A549 (cell line): ENCODE results near the gene FGFR4.

Experiments
- BHLHE40 ChIP-seq: IDR thresholded peaks from 2 replicates; pipeline ENCODE4 v1.6.1; 2012; ENCODE audit warnings: low read depth, low read length, inconsistent platforms
- CHD2 ChIP-seq: fragments of 150-350 bp; IDR thresholded peaks from 2 replicates; pipeline ENCODE4 v1.6.1; 2014; ENCODE audit warnings: low read length; ENCODE audit not compliant: partially characterized antibody
- FOSL2 ChIP-seq, 2 experiments: fragments of 450-650 bp in 1 of 2; fragments of >200 bp in 1 of 2; sonication (Bioruptor Twin) in 1 of 2; formaldehyde crosslinking; IDR thresholded peaks; 2 replicates each; pipeline versions ENCODE4 v1.5.0 to v1.6.1; 2016 to 2020; ENCODE audit warnings: mild to moderate bottlenecking in 1 of 2, moderate library complexity in 1 of 2
- JUNB ChIP-seq: fragments of >200 bp; sonication (Bioruptor Twin); formaldehyde crosslinking; IDR thresholded peaks from 2 replicates; pipeline ENCODE4 v1.6.1; 2016
- MAFK ChIP-seq: fragments of 450-650 bp; IDR thresholded peaks from 2 replicates; pipeline ENCODE4 v1.6.1; 2014; ENCODE audit not compliant: partially characterized antibody
- POLR2A ChIP-seq: IDR thresholded peaks from 2 replicates; pipeline ENCODE4 v1.6.1; 2012; ENCODE audit warnings: mild to moderate bottlenecking, low read length
- RAD21 ChIP-seq, 2 experiments: fragments of >200 bp in 1 of 2; sonication (Bioruptor Twin) in 1 of 2; formaldehyde crosslinking in 1 of 2; IDR thresholded peaks in 1 of 2; conservative IDR thresholded peaks in 1 of 2; 2 replicates in 1 of 2; 3 replicates in 1 of 2; pipeline ENCODE4 v1.6.1; 2012 to 2018; ENCODE audit warnings: inconsistent platforms in 1 of 2
- TF ChIP-seq, protein P1 (sequence below): fragments of >200 bp; sonication (Bioruptor Twin); formaldehyde crosslinking; IDR thresholded peaks from 3 replicates; pipeline ENCODE4 v1.5.1; 2016
- TF ChIP-seq, protein P2 (sequence below): fragments of 250-450 bp; sonication (Bioruptor Pico); IDR thresholded peaks from 2 replicates; pipeline ENCODE4 v1.5.0; 2021; ENCODE audit warnings: mild to moderate bottlenecking, moderate library complexity, borderline replicate concordance

GRCh38 chr5:177071666-177072385 lies 14.9 kb upstream of the FGFR4 start:
- TF ChIP-seq POLR2A (no peak), BHLHE40 (no peak), JUNB (no peak), MAFK (no peak), CHD2 (no peak), RAD21 (conservative IDR thresholded peaks at IDR 0.05 in 1 of 2, IDR thresholded peaks at IDR 0.05 in 1 of 2) (peak; percentile 71 to 74), FOSL2 (IDR thresholded peaks at IDR 0.05) (no peak), FOSL2 (CRISPR knock-in tag; IDR thresholded peaks at IDR 0.05) (no peak)
- TF ChIP-seq, protein P1, sequence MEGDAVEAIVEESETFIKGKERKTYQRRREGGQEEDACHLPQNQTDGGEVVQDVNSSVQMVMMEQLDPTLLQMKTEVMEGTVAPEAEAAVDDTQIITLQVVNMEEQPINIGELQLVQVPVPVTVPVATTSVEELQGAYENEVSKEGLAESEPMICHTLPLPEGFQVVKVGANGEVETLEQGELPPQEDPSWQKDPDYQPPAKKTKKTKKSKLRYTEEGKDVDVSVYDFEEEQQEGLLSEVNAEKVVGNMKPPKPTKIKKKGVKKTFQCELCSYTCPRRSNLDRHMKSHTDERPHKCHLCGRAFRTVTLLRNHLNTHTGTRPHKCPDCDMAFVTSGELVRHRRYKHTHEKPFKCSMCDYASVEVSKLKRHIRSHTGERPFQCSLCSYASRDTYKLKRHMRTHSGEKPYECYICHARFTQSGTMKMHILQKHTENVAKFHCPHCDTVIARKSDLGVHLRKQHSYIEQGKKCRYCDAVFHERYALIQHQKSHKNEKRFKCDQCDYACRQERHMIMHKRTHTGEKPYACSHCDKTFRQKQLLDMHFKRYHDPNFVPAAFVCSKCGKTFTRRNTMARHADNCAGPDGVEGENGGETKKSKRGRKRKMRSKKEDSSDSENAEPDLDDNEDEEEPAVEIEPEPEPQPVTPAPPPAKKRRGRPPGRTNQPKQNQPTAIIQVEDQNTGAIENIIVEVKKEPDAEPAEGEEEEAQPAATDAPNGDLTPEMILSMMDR = peak; percentile 83
- TF ChIP-seq, protein P2, sequence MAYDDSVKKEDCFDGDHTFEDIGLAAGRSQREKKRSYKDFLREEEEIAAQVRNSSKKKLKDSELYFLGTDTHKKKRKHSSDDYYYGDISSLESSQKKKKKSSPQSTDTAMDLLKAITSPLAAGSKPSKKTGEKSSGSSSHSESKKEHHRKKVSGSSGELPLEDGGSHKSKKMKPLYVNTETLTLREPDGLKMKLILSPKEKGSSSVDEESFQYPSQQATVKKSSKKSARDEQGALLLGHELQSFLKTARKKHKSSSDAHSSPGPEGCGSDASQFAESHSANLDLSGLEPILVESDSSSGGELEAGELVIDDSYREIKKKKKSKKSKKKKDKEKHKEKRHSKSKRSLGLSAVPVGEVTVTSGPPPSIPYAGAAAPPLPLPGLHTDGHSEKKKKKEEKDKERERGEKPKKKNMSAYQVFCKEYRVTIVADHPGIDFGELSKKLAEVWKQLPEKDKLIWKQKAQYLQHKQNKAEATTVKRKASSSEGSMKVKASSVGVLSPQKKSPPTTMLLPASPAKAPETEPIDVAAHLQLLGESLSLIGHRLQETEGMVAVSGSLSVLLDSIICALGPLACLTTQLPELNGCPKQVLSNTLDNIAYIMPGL (CRISPR knock-in tag) = no peak
